Neuron (in vitro differentiated cells): ENCODE results near the gene PABPN1L.
"Not testable (repeated sequence)": the region's sequence is repeated elsewhere in the genome, so short reads cannot be mapped to it uniquely, and the experiment has no call there.

Experiments
- H2AFZ ChIP-seq: one replicate; pipeline ENCODE4 v1.6.1; 2013; ENCODE audit warnings: low read depth, mild to moderate bottlenecking, inconsistent platforms, low read length, moderate library complexity
- H3K27me3 ChIP-seq: one replicate; pipeline ENCODE4 v1.6.1; 2013; ENCODE audit warnings: low read length; ENCODE audit not compliant: insufficient read depth
- H3K36me3 ChIP-seq: one replicate; pipeline ENCODE4 v1.6.1; 2013; ENCODE audit warnings: low read length; ENCODE audit not compliant: insufficient read depth
- H3K4me1 ChIP-seq: one replicate; pipeline ENCODE4 v1.6.1; 2013; ENCODE audit warnings: low read length; ENCODE audit not compliant: insufficient read depth
- H3K4me3 ChIP-seq: 2 replicates; pipeline ENCODE4 v1.5.1; 2013; ENCODE audit warnings: mild to moderate bottlenecking, low read length, moderate library complexity
- H3K9me3 ChIP-seq: one replicate; pipeline ENCODE4 v1.6.1; 2013; ENCODE audit warnings: low read length

The PABPN1L gene

GRCh38 chr16:88895335-88895734 lies 28.9 kb upstream of the PABPN1L start:
- H2AFZ ChIP-seq, result no peak overlapping the region
- no peaks in the 10 kb centered on the region for H3K36me3 ChIP-seq
- H3K9me3 ChIP-seq, result peaks cover 2% of the 10 kb centered on the region

GRCh38 chr16:88894681-88895300 lies 28.3 kb upstream of the PABPN1L start:
- H3K27me3 ChIP-seq, result peaks cover 10% of the 10 kb centered on the region
- no peak overlapping the region for H3K4me3 ChIP-seq
- H3K36me3 ChIP-seq, result no peaks in the 10 kb centered on the region
- H3K4me1 ChIP-seq, result no peaks in the 10 kb centered on the region
- no peak overlapping the region for H2AFZ ChIP-seq
- H3K9me3 ChIP-seq, result peaks cover 3% of the 10 kb centered on the region

More at GRCh38 chr16:88895335-88895734, 28.9 kb upstream of the PABPN1L start:
- H3K4me3 ChIP-seq, result no peak overlapping the region
- H3K4me1 ChIP-seq, result no peaks in the 10 kb centered on the region
- H3K27me3 ChIP-seq, result peaks cover 12% of the 10 kb centered on the region

GRCh38 chr16:88894266-88894665 lies 27.8 kb upstream of the PABPN1L start:
- not testable (repeated sequence) for H3K36me3 ChIP-seq, H3K9me3 ChIP-seq, H3K27me3 ChIP-seq, H2AFZ ChIP-seq, H3K4me1 ChIP-seq, H3K4me3 ChIP-seq

GRCh38 chr16:88893127-88893968 lies 26.9 kb upstream of the PABPN1L start:
- Histone ChIP-seq H2AFZ (no peak overlapping the region), H3K9me3 (peaks cover 6% of the 10 kb centered on the region), H3K4me3 (no peak overlapping the region), H3K4me1 (no peaks in the 10 kb centered on the region), H3K27me3 (peaks cover 5% of the 10 kb centered on the region), H3K36me3 (no peaks in the 10 kb centered on the region)

- H3K36me3 ChIP-seq, result no peaks in the 10 kb centered on the region
- H3K27me3 ChIP-seq, result no peaks in the 10 kb centered on the region
- no peaks in the 10 kb centered on the region for H3K4me1 ChIP-seq
- no peak overlapping the region for H3K4me3 ChIP-seq
- no peak overlapping the region for H2AFZ ChIP-seq
- peaks cover 6% of the 10 kb centered on the region for H3K9me3 ChIP-seq
These were observed 25.6 kb upstream of the PABPN1L start for GRCh38 chr16:88892065-88892464.

- peaks cover 6% of the 10 kb centered on the region for H3K9me3 ChIP-seq
- no peak overlapping the region for H3K4me3 ChIP-seq
- no peaks in the 10 kb centered on the region for H3K27me3 ChIP-seq
- no peak overlapping the region for H2AFZ ChIP-seq
- no peaks in the 10 kb centered on the region for H3K36me3 ChIP-seq
- H3K4me1 ChIP-seq, result no peaks in the 10 kb centered on the region
These were observed 24.6 kb upstream of the PABPN1L start for GRCh38 chr16:88891083-88891482.

GRCh38 chr16:88889702-88890352 lies 23.4 kb upstream of the PABPN1L start:
- not testable (repeated sequence) for H2AFZ ChIP-seq, H3K9me3 ChIP-seq, H3K36me3 ChIP-seq, H3K27me3 ChIP-seq, H3K4me1 ChIP-seq, H3K4me3 ChIP-seq

- H3K27me3 ChIP-seq, result no peaks in the 10 kb centered on the region
- no peak overlapping the region for H2AFZ ChIP-seq
- no peaks in the 10 kb centered on the region for H3K4me1 ChIP-seq
- no peak overlapping the region for H3K4me3 ChIP-seq
- H3K36me3 ChIP-seq, result no peaks in the 10 kb centered on the region
- H3K9me3 ChIP-seq, result peaks cover 6% of the 10 kb centered on the region
These were observed 22.3 kb upstream of the PABPN1L start for GRCh38 chr16:88888461-88889387.

GRCh38 chr16:88888057-88888456 lies 21.6 kb upstream of the PABPN1L start:
- no peaks in the 10 kb centered on the region for H3K36me3 ChIP-seq
- H3K4me1 ChIP-seq, result no peaks in the 10 kb centered on the region
- no peak overlapping the region for H3K4me3 ChIP-seq
- H3K9me3 ChIP-seq, result peaks cover 6% of the 10 kb centered on the region
- H2AFZ ChIP-seq, result no peak overlapping the region
- H3K27me3 ChIP-seq, result no peaks in the 10 kb centered on the region

GRCh38 chr16:88886845-88887521 lies 20.5 kb upstream of the PABPN1L start:
- Histone ChIP-seq H2AFZ (no peak overlapping the region), H3K4me3 (no peak overlapping the region), H3K36me3 (no peaks in the 10 kb centered on the region), H3K9me3 (peaks cover 6% of the 10 kb centered on the region), H3K4me1 (no peaks in the 10 kb centered on the region), H3K27me3 (no peaks in the 10 kb centered on the region)

- Histone ChIP-seq H3K27me3 (no peaks in the 10 kb centered on the region), H3K9me3 (peaks cover 6% of the 10 kb centered on the region), H2AFZ (no peak overlapping the region)
These were observed 20.0 kb upstream of the PABPN1L start for GRCh38 chr16:88886420-88886844.

GRCh38 chr16:88885693-88886280 lies 19.3 kb upstream of the PABPN1L start:
- H3K36me3 ChIP-seq, result no peaks in the 10 kb centered on the region
- no peak overlapping the region for H3K4me3 ChIP-seq
- no peak overlapping the region for H2AFZ ChIP-seq
- peaks cover 6% of the 10 kb centered on the region for H3K9me3 ChIP-seq
- H3K27me3 ChIP-seq, result no peaks in the 10 kb centered on the region
- no peaks in the 10 kb centered on the region for H3K4me1 ChIP-seq

More at GRCh38 chr16:88886420-88886844, 20.0 kb upstream of the PABPN1L start:
- Histone ChIP-seq H3K4me3 (no peak overlapping the region), H3K36me3 (no peaks in the 10 kb centered on the region), H3K4me1 (no peaks in the 10 kb centered on the region)
